ENCODE measurements around the gene MTR. TPM values are rescaled to one million over a fixed set of nuclear protein-coding genes. Genes with fewer than 3 reads are reported as not detected.

Gene MTR
- total RNA-seq, 2 donors from 2014 or later = 18.8 to 48.7 TPM

- intact Hi-C loops (cut with DNase I) = no loop called here
- no peak for DNase-seq (ENCODE audit: low spot score)
- WGBS = 96% methylated on average over 9 of the region's 9 CpGs
Measured at GRCh38 chr1:236819856-236820255, 24.8 kb downstream of the MTR start.

GRCh38 chr1:236821091-236821627, 26.1 kb downstream of the MTR start:
- Histone ChIP-seq H3K36me3 (peaks cover 0 to 6% of the 10 kb centered on the region in 2 donors), H3K9me3 (no peaks in the 10 kb centered on the region), H3K27me3 (replicated peaks; ENCODE audit: insufficient read depth) (no peaks in the 10 kb centered on the region), H3K4me1 (replicated peaks) (no peaks in the 10 kb centered on the region), H3K4me3 (no peak overlapping the region), H3K27ac (no peak overlapping the region)
- TF ChIP-seq POLR2AphosphoS5 (IDR thresholded peaks at IDR 0.05) = no peak
- no peak for TF ChIP-seq CTCF (IDR thresholded peaks at IDR 0.05)
- no peak for TF ChIP-seq POLR2A (IDR thresholded peaks at IDR 0.05)
- intact Hi-C loops (cut with DNase I) = no loop called here
- 58% methylated on average over 6 of the region's 6 CpGs for WGBS
- no peak for DNase-seq (ENCODE audit: low spot score)

More at GRCh38 chr1:236819856-236820255, 24.8 kb downstream of the MTR start:
- no peaks in the 10 kb centered on the region for H3K9me3 ChIP-seq
- no peaks in the 10 kb centered on the region for H3K27me3 ChIP-seq (replicated peaks; ENCODE audit: insufficient read depth)
- TF ChIP-seq CTCF (IDR thresholded peaks at IDR 0.05) = no peak
- no peak for TF ChIP-seq POLR2A (IDR thresholded peaks at IDR 0.05)
- no peak for TF ChIP-seq POLR2AphosphoS5 (IDR thresholded peaks at IDR 0.05)
- no peaks in the 10 kb centered on the region for H3K4me1 ChIP-seq (replicated peaks)
- no peak overlapping the region for H3K4me3 ChIP-seq
- no peak overlapping the region for H3K27ac ChIP-seq
- H3K36me3 ChIP-seq = peaks cover 0 to 6% of the 10 kb centered on the region in 2 donors

- intact Hi-C loops (cut with DNase I) = no loop called here
- Histone ChIP-seq H3K4me1 (replicated peaks) (no peaks in the 10 kb centered on the region), H3K9me3 (no peaks in the 10 kb centered on the region), H3K27me3 (replicated peaks; ENCODE audit: insufficient read depth) (no peaks in the 10 kb centered on the region), H3K36me3 (peaks cover 0 to 6% of the 10 kb centered on the region in 2 donors), H3K4me3 (no peak overlapping the region), H3K27ac (no peak overlapping the region)
- WGBS = 100% methylated on average over 2 of the region's 2 CpGs
- no peak for DNase-seq (ENCODE audit: low spot score)
- no peak for TF ChIP-seq POLR2A (IDR thresholded peaks at IDR 0.05)
- TF ChIP-seq POLR2AphosphoS5 (IDR thresholded peaks at IDR 0.05) = no peak
- no peak for TF ChIP-seq CTCF (IDR thresholded peaks at IDR 0.05)
Measured at GRCh38 chr1:236823559-236823958, 28.5 kb downstream of the MTR start.

- no peak for DNase-seq (ENCODE audit: low spot score)
- H3K36me3 ChIP-seq = no peaks in the 10 kb centered on the region
- TF ChIP-seq POLR2A (IDR thresholded peaks at IDR 0.05) = no peak
- TF ChIP-seq CTCF (IDR thresholded peaks at IDR 0.05) = no peak
- no peak for TF ChIP-seq POLR2AphosphoS5 (IDR thresholded peaks at IDR 0.05)
- H3K27me3 ChIP-seq (replicated peaks; ENCODE audit: insufficient read depth) = no peaks in the 10 kb centered on the region
- H3K27ac ChIP-seq = no peak overlapping the region
- H3K4me1 ChIP-seq (replicated peaks) = no peaks in the 10 kb centered on the region
- H3K4me3 ChIP-seq = no peak overlapping the region
- 93% methylated on average over 3 of the region's 3 CpGs for WGBS
- intact Hi-C loops (cut with DNase I) = no loop called here
- no peaks in the 10 kb centered on the region for H3K9me3 ChIP-seq
Measured at GRCh38 chr1:236829085-236829484, 34.0 kb downstream of the MTR start.

GRCh38 chr1:236830116-236830515, 35.0 kb downstream of the MTR start:
- H3K36me3 ChIP-seq = no peaks in the 10 kb centered on the region
- H3K27me3 ChIP-seq (replicated peaks; ENCODE audit: insufficient read depth) = no peaks in the 10 kb centered on the region
- no peak overlapping the region for H3K4me3 ChIP-seq
- no peak for TF ChIP-seq CTCF (IDR thresholded peaks at IDR 0.05)
- TF ChIP-seq POLR2AphosphoS5 (IDR thresholded peaks at IDR 0.05) = no peak
- no peaks in the 10 kb centered on the region for H3K9me3 ChIP-seq
- intact Hi-C loops (cut with DNase I) = no loop called here
- H3K4me1 ChIP-seq (replicated peaks) = no peaks in the 10 kb centered on the region
- H3K27ac ChIP-seq = no peak overlapping the region
- DNase-seq (ENCODE audit: low spot score) = no peak
- 60% methylated on average over 3 of the region's 3 CpGs for WGBS

Measured in prostate gland (tissue), 2 donors.